Measurements from ENCODE around the gene NFATC3. TPM values are rescaled to one million over a fixed set of nuclear protein-coding genes. Genes with fewer than 3 reads are reported as not detected.

The NFATC3 gene
- total RNA-seq, 1 experiment from 2014 or later = 33.0 TPM

DNA sequence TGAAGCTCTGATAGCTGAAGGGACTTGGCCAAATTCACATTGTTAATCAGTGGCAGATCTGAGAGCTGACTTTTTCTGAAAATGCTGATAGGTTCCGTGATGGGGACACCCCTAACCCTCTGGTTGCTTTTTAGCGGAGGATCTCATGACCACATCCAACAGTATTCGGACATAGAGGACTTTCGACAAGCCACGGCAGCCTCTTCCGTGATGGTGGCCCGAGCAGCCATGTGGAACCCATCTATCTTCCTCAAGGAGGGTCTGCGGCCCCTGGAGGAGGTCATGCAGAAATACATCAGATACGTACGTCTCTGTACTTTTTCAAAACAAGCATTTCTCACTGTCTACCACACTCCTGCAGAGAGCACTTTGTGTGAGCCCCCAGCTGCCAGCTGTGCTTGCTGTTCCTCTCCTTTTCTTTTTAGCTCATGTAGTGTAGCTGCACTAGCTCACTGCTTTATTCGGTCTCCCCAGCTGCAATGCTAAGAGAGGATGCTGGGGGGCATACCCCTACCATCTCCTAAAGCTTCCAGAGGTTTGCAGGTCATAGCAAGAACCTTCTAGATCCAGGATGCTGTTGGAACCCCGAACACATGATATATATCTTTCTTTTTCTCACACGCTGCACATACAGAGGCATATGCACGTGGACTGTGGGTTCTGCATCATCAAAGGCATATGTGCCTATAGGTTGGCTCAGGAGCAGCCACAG, 14.2 kb upstream of the NFATC3 start:
- no peak overlapping the region for H3K9ac ChIP-seq (ENCODE audit: extremely low read depth, insufficient read length, low read length)
- no peak overlapping the region for H3T11ph ChIP-seq (ENCODE audit: low read length)
- H3K27me3 ChIP-seq (ENCODE audit: insufficient read depth, low read length) = no peaks in the 10 kb centered on the region
- H3K27ac Mint-ChIP-seq = no peak overlapping the region
- no peak overlapping the region for H2AK5ac ChIP-seq (ENCODE audit: insufficient read length, low read length)
- H3K23ac ChIP-seq (ENCODE audit: insufficient read length, low read depth, low read length) = no peak overlapping the region
- H3K79me1 ChIP-seq (ENCODE audit: insufficient read depth, low read depth, low read length, poor library complexity, severe bottlenecking) = no peaks in the 10 kb centered on the region
- no peaks in the 10 kb centered on the region for H3K79me2 ChIP-seq (ENCODE audit: insufficient read depth, low read length)
- no peak overlapping the region for H4K5ac ChIP-seq (ENCODE audit: insufficient read length, low read depth, low read length)
- no peak overlapping the region for H2BK20ac ChIP-seq (ENCODE audit: low read depth, low read length, poor library complexity, severe bottlenecking)
- TF ChIP-seq, protein P1, sequence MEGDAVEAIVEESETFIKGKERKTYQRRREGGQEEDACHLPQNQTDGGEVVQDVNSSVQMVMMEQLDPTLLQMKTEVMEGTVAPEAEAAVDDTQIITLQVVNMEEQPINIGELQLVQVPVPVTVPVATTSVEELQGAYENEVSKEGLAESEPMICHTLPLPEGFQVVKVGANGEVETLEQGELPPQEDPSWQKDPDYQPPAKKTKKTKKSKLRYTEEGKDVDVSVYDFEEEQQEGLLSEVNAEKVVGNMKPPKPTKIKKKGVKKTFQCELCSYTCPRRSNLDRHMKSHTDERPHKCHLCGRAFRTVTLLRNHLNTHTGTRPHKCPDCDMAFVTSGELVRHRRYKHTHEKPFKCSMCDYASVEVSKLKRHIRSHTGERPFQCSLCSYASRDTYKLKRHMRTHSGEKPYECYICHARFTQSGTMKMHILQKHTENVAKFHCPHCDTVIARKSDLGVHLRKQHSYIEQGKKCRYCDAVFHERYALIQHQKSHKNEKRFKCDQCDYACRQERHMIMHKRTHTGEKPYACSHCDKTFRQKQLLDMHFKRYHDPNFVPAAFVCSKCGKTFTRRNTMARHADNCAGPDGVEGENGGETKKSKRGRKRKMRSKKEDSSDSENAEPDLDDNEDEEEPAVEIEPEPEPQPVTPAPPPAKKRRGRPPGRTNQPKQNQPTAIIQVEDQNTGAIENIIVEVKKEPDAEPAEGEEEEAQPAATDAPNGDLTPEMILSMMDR (conservative IDR thresholded peaks at IDR 0.05) = no peak
- H3K27me3 Mint-ChIP-seq (ENCODE audit: low read depth) = no peaks in the 10 kb centered on the region
- H2BK15ac ChIP-seq (ENCODE audit: low read depth, low read length) = no peak overlapping the region
- WGBS (ENCODE audit: extremely low coverage, insufficient read length, low lambda C conversion rate) = no CpG with 5 or more reads among the region's 14 CpGs
- H4K8ac ChIP-seq (replicated peaks; ENCODE audit: insufficient read length, low read depth, low read length) = no peak overlapping the region
- no peak overlapping the region for H3K4ac ChIP-seq (ENCODE audit: low read depth, low read length)
- H3K9me3 Mint-ChIP-seq = no peaks in the 10 kb centered on the region
- H2BK12ac ChIP-seq (ENCODE audit: insufficient read length, low read depth, low read length) = no peak overlapping the region
- H3K27ac ChIP-seq (ENCODE audit: insufficient read length, low read depth, low read length) = no peak overlapping the region
- no peak for DNase-seq
- no peaks in the 10 kb centered on the region for H3K23me2 ChIP-seq (ENCODE audit: insufficient read length, low read depth, low read length, poor library complexity, severe bottlenecking)
- peaks cover 18 to 64% (median 52%) of the 10 kb centered on the region in 3 experiments for H3K36me3 Mint-ChIP-seq (ENCODE audit: insufficient read depth in 1 of 3, low read depth in 3 of 3)
- no peak overlapping the region for H3K14ac ChIP-seq (ENCODE audit: insufficient read depth, low read length)
- no peak overlapping the region for H2AFZ ChIP-seq (ENCODE audit: low read length)
- H3K4me2 ChIP-seq (ENCODE audit: insufficient read depth, insufficient read length, low read length) = no peak overlapping the region
- no peak overlapping the region for H2BK120ac ChIP-seq (ENCODE audit: low read depth, low read length, poor library complexity, severe bottlenecking)
- no peak overlapping the region for H3K18ac ChIP-seq (ENCODE audit: insufficient read length, low read depth, low read length)
- no peaks in the 10 kb centered on the region for H3K4me1 Mint-ChIP-seq
- H3K4me1 ChIP-seq (ENCODE audit: insufficient read depth, low read length) = no peaks in the 10 kb centered on the region
- H3K4me3 Mint-ChIP-seq = no peak overlapping the region
- H3K56ac ChIP-seq (ENCODE audit: insufficient read length, low read depth, low read length) = no peak overlapping the region
- H2BK5ac ChIP-seq (ENCODE audit: insufficient read length, low read length) = no peak overlapping the region
- H4K91ac ChIP-seq (ENCODE audit: insufficient read length, low read depth, low read length) = no peak overlapping the region
- no peaks in the 10 kb centered on the region for H3K9me3 ChIP-seq (ENCODE audit: control insufficient read depth, low read depth, low read length)
- no peaks in the 10 kb centered on the region for H4K20me1 ChIP-seq (ENCODE audit: control insufficient read depth, insufficient read depth, insufficient read length)
